Urothelium cell line (cell line): ENCODE results near the gene VAMP5.
A peak's percentile ranks its signal among the peaks of the same experiment; 100 is the strongest.
"Not testable (repeated sequence)": the region's sequence is repeated elsewhere in the genome, so short reads cannot be mapped to it uniquely, and the experiment has no call there.

ENCODE experiments used
- DNase-seq: peaks from one replicate; pipeline ENCODE4 v3.0.0; 2011; ENCODE audit warnings: low spot score, mixed read lengths
- FAIRE-seq: peaks from 2 replicates; lab custom pipeline; 2011; peaks lifted over from hg19 to GRCh38; lab: Jason Lieb, UNC

VAMP5 gene

DNA sequence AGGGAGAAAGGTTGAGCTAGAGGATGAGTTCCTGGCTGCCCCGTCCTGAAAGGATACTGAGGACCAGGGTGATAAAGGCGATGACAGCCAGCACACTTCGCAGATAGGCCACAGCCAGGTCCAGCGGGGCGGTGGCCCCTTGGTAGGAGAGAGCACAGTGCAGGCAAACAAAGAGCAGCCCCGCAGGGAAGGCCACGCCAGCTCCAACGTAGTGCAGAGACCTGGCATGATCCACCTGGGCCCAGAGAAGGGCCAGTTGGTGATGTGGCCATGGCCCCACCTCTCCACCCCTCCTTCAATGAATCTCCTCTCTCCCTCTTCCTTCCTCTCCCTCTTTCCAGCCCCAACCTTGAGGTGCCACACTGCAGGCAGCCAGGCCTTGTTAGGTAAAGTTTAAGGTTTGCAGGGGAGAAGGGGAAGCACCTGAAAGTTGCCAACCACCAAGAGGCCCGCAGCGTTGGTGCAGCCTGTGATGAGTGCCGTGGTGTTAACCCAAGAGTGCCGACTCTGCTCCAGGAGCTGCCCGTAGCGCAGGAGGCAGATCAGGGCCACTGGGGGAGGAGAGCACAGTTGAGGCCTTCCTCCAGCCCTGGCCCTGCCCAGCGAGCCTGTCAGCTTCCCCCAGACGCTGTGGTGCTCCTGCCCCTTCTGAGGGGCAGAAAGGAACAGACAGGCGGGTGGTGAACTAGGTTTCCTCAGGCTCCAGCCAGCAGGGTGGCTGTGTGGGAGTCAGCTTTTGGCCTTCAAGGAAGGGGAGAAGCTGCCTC, 15.4 kb downstream of the VAMP5 start:
- DNase-seq (no peak), FAIRE-seq (no peak)

DNA sequence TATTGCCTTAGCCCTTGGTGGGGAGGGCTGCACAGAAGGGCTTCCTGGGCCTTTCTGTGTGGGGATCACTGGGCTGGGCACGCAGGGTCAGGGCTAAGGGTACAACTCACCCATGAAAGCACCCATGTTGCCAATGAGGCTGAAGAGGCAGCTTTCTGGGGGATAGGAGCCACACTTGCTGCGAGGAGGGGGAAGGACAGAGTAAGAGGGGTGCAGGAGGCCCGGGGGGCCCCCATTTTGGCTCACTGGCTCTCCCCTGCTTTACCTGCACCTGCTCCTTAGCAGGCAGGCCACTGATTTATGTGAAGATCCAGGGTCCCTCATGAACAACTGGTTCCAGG, 16.0 kb downstream of the VAMP5 start:
- no peak for DNase-seq
- no peak for FAIRE-seq

DNA sequence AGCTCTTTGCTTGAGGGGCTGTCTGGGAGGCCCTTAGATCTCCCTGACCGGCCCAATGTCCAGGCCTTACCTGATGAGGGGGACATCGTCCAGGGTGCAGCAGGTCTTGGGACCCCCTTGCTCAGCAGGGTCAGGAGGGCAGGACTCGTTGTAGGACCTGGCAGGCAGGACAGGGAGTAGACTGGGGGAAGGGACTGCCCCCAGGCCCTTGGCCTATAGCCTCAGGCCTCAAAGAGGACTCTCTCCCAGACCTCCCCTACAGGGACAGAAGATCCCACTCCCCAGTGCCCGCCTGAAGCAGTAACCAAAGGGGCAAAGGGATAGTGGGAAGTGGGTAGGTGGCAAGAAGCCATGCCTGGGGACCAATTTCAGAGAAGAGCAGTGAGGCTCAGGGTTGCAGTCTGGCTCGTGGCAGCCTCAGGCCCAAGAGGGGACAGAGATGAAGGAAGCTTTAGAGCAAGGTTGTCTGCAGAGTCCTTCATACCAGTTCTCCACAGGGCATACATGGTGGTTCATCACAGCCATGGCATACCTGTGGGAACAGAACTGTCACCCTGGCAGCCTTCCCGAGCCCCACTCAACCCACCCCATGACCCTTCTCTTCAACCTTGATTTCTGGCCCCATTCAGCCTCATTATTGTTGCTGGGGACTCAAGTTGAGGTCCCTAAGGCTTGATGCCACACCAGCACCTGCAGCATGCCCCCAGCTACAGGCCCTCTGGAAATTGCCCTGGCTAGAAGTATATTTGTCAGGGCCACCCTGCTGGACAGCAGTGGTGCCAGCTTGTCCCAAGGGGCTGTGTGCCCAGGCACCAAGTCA, 16.9 kb downstream of the VAMP5 start:
- no peak for DNase-seq
- FAIRE-seq: no peak

DNA sequence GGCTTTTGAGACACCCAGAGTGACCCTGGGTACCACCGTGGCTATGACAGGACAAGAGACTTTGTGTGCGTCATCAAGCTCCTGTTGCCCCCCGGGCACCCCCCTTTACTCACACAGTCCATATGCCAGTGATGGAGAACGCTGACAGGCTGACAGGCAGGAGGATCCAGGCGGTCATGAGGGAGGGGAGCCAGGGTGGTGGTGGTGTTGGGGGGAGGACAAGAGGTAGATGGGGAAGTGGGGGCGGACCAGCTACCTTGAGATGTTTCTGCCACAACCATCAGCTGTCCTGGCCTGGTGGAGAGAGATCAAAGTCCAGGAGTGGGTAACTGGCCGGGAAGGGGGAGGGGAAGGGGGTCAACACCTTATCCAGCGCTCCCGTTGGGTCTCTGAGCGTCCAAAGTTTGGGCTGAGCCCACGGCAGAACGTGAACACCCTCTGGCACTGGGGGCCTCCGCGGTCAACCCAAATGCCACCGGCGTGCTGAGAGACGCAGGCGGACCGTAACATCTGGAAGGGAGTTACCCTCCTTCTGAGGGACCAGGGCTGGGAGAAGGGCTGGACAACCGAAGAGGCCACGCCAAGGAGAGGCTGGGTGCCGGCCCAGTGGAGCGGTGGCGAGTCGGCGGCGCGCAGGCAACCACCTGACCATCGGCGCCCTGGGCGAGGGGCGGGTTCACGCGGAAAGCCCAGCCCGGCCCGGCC, 17.7 kb downstream of the VAMP5 start:
- peak; percentile 58 for DNase-seq
- no peak for FAIRE-seq

DNA sequence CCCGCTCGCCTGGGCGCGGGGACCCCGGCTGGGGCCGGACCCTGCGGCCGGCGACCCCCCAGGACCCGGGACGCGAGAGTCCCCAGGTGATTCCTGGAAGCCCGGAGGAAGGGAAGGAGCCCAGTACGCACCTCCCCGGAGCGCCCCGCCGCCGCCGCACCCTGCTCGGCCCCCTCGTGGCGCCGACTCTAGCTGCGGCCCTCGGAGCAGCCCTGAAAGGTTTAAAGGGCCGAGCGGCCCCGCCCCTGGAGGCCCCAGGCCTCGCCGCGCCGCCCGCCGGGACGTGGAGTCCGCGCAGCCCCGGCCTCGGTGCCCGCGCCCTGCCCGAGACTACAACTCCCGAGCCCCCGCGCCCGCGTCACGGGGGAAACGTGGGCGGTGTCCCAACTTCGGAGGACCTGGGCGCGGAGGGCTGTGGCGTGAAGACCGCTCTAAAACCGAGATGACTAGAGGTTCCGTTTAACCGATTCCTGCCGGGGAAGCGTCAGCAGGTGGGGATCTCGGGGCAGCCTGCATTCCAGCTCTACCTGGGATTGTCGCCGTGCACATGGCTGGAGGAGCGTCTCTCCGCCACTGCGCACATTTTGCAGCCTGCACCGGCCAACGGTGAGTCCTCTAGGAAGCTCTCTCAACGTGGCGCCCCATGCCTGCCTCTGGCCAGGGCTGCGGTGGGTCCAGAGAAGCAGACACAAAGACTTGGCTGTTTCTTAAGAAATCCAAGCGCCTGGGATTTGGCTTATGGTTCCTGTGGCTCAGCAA, 18.4 kb downstream of the VAMP5 start, which contains the start of gene TMEM150A:
TMEM150A (minus strand) TSS at position 223 of the 759 bp plus-strand sequence. CDS start 750 bp downstream, outside the sequence.
- DNase-seq: peak; percentile 95
- no peak for FAIRE-seq

DNA sequence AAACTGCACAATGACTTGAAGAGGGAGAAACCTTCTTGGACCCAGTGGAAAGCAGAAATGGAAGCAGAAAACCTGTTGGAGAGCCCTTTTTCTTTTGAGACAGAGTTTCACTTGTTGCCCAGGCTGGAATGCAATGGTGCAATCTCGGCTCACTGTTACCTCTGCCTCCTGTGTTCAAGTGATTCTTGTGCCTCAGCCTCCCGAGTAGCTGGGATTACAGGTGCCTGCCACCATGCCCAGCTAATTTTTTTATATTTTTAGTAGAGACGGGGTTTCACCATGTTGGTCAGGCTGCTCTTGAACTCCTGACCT, 19.9 kb downstream of the VAMP5 start:
- not testable (repeated sequence) for DNase-seq, FAIRE-seq

DNA sequence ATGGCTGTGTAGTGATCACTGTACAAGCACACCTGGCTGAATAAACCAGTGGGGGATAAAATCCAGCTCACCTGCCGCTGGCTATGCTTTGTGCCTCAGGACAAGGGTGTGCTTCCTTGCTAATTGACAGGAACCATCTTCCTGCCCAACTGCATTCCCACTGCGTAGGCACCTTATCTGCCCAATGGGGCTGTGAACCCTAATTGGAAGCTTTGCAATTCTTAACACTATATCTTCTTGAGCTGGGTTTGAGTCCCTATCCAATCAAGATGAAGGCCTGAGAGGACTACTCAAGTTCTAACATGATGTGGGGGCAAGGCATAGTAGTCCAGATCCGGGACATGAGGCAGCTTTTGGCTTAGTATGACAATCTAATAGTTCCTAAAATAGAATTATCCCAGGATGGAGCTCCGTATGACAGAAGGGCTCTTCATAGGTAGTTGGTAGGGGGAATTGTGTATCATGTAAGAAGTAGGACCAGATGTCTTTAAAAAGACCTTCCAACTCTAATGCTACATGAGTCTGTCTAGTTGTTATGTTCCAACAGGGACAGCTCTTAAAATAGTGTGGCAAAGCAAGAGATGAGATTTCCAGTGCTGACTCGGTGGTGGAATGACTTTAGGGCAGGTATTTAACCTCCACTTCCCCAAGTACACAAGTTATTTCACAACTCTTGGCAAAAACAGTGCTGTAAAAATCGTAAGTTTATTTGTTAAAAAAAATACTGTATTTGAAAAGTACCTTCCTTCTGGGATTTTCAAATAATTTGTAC, 20.5 kb downstream of the VAMP5 start:
- FAIRE-seq (no peak), DNase-seq (no peak)

DNA sequence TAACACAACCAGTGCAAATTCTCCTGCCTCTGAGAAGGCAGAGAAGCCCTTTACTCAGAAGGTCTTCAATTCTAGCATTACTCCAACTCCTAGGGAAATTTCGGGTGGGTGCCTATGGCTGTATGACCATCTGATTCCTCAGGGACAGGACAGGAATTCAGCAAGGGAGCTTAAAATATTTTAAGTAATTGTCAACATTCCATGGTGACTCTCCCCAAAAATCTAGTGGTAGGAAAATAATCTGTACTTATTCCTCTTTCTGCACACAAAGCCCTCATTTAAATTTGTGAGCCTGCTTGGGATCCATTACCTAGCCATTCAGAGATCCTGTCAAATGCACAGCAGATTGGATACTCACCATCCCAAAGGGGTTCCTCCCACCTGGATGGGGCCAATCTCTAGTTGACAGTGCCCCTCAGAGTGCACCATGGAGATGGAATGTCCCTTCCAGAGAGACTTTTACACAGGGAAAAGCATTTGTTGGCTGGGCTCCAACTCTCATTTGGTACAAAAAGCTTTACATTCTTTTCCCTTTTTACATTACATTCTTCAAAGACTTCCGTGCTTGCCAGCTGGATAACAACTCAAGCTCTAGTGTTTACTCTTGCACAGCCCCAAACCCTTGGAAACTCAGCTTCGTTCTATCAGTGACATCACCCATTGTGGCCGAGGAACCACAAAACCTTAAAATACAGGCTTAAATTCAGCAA, 21.3 kb downstream of the VAMP5 start:
- no peak for FAIRE-seq
- DNase-seq: no peak

DNA sequence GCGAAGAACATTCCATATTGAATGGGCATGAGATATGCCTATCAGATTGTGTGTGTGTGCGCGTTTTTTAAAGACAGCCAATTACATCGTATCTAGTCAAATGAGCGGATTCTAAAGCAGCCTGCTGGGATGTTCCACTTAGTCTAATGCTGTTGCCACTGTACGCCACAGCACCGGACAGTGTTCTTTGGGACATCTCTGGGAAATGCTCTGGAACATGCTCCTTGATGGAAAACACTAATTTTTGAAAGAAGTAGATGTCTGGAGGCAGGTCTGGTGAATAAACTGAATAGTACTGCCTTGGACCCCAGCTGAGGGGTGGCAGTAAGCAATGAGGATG, 21.9 kb downstream of the VAMP5 start:
- FAIRE-seq (no peak), DNase-seq (no peak)

DNA sequence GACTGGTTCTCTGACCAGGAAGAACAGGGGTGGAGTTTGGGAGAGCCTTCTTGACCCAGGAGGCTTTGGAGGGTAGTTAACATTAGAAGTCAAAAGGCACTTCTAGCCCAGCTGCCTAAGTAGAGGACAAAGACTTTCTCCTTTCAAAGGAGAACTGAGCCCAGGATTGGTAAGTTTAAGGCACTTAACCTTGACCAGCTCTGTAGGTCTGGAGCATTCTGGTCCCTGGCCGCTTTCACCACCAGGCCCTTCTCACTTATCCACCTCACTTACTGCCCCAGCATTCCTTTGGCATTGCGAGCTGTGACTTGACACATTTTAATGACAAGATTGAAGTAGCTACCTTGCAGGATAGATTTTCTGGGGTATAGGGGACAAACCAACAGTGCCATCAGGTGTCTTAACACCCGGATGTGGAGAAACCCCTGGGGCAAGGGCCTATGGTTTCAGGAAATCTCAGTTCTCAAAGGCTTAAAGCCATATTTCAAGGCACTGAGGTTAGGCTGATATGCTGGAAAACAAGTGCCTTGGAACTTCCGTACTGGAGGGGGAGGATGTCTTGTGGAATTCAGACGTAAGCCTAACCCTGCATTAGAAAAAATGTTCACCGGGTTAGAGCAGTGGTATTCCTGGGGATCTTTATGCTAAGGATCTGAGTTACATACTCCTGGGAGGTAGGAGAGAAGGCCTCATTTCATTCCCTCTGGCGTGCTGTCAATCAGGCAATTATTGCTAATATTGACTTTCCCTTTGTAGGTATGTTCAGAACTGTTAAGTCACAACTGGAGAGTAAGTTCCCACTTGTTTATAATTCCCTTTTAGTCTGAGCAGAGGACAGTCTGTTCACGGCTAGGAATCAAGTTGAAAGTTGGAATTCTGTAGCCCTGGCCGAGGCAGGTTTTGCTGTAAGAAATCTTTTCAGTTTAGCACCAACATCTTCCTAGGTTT, 23.3 kb downstream of the VAMP5 start:
- FAIRE-seq: no peak

DNA sequence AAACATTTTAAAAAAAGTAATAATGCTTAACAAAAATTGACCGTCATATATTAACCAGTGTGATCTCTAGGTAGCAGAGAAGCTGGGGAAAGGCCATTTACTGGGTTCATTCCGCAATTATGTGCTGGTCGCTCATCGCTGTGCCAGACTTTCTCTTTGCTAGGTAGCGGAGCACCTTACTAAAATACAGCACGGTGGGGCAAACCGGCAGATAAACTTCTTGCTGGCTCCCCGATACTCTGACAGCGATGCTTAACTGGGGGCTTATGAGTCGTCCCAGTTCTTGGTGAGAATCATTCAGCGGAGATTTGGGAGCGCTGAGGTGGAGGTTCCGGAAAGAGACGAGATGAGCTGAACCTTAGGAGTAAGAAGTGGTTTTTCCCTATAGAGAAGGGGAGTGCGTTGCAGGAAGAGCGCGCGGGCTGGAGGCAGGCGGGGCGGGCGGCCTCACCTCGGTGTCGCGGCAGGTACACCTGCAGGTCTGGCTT, 27.0 kb downstream of the VAMP5 start:
- no peak for DNase-seq
- no peak for FAIRE-seq

More for the DNA sequence above, 23.3 kb downstream of the VAMP5 start:
- no peak for DNase-seq

DNA sequence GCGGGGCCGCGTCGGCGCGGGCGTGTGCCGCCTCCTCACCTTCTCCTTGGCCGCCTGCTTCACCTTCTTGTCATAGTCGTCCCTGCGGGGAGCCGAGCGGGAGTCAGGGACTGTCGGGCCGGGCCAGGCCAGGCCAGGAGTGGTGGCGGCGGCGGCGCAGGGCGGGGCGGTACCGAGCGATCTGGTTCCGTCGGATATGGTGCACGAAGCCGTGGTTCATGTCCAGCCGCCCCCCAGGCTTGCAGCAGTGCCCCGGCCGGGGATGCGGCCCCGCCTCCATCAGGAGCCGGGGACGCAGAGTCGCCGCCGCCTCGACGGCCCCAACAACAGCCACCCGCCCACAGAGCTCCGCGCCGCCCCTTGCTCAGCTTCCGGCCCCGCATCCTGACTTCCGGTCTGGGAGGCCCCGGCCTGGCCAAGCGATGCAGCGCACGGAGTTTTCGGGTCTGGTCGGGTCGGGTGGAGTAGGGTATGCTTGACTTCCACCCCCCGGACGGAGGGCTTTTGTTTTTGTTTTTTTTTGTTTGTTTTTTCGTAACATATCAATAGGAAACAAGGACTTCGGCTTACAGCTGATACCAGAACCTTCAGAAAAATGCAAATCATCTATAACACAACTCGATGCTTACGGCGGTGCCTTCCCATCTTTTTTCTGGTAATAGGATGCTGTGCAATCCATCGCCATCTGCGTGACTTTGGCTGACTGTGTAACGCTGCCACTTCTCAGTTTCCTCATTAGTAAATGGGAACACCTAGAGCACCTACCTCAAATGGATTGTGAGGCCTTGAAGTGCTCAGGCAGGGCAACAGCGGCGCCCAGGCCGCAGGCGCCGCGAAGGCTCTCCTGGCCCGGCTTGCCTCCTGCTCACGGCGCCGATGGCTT, 27.7 kb downstream of the VAMP5 start, which contains the start of gene C2orf68:
C2orf68 (minus strand) TSS at position 362 of the 883 bp plus-strand sequence; CDS start at position 280, 82 bp downstream.
- peak; percentile 20 for FAIRE-seq
- peak; percentile 94 for DNase-seq

DNA sequence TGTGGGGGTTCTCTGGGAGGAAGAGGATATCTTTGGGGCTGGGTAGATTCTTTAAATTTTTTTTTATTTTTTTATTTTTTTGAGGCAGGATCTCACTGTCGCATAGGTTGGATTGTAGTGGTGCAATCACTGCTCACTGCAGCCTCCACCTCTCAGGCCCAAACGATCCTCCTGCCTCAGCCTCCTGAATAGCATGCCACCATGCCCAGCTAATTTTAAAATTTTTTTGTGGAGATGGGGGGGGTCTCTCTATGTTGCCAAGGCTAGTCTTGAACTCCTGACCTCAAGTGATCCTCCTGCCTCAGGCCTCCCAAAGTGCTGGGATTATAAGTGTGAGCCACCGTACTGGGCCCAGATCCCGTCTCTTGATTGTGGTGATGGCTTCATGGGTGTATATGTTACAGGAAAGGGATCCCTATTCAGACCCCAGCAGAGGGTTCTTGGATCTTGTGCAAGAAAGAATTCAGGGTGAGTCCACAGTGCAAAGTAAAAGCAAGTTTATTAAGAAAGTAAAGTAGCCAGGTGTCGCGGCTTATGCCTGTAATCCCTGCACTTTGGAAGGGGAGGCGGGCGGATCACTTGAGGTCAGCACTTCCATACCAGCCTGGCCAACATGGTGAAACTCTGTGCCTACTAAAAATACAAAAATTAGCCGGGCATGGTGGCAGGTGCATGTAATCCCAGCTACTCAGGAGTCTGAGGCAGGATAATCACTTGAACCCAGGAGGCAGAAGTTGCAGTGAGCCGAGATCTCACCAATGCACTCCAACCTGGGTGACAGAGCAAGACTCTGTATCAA, 29.7 kb downstream of the VAMP5 start:
- no peak for FAIRE-seq
- DNase-seq: no peak

DNA sequence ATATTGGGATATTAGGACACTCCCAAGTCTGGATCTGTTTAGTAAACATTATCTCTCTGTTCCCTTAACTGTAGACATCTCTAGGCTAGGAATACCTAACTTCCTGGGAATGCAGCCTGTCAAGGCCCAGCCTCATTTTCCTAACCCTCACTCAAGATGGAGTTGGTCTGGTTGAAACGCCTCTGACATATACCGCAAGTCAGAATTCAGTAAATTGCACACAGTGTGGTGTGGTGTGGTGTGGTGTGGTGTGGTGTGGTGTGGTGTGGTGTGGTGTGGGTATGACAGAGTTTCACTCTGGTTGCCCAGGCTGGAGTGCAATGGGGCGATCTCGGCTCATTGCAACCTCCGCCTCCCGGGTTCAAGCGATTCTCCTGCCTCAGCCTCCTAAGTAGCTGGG, 30.5 kb downstream of the VAMP5 start:
- FAIRE-seq, DNase-seq: not testable (repeated sequence)

DNA sequence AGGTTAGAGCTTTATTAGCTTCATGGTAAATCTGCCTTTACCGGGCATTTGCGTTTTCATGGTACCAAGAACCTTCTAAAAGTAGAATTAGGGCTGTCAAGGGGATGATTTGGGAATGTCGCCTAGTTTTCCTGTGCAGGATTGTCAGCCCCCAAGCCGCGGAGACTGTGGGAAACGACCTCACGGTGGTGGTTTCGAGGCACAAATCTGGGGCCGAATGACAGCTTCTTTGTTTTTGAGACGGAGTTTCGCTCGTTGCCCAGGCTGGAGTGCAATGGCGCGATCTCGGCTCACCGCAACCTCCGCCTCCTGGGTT, 31.1 kb downstream of the VAMP5 start:
- no peak for FAIRE-seq

DNA sequence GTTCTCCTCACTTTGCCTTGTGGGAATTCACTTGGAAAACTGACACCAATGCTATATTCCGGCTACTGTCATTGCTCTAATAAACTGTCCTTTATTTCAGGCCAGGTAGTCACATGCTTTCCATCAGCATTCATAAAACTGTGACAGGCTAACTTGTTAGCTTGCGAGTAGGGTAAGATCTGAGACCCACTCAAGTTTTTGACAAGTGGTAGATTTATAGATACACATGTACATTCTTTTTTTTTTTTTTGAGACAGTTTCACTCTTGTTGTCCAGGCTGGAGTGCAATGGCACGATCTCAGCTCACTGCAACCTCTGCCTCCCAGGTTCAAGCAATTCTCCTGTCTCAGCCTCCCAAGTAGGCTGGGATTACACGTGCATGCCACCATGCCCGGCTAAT, 33.5 kb downstream of the VAMP5 start:
- FAIRE-seq, DNase-seq: not testable (repeated sequence)

More for the DNA sequence above, 31.1 kb downstream of the VAMP5 start:
- no peak for DNase-seq

DNA sequence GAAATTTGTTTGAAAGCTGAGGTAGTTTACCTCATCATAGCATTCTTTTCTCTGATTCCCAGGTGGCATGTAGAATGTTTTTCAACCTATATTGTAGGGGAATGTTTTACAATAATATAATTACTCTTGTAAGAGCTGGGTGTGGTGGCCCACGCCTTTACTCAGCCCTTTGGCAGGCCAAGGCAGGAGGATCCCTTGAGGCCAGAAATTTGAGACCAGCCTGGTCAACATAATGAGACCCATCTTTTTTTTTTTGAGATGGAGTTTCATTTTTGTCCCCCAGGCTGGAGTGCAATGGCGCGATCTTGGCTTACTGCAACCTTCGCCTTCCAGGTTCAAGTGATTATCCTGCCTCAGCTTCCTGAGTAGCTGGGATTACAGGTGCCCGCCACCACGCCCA, 35.4 kb downstream of the VAMP5 start:
- FAIRE-seq: no peak
- DNase-seq: no peak
